Left lung (tissue), 10 donors: ENCODE results near the gene PEX11G. TPM values are rescaled to one million over a fixed set of nuclear protein-coding genes. Genes with fewer than 3 reads are reported as not detected.

Source experiments
- ATAC-seq: fragments of 200-7000 bp; cut with Tn5 transposase; one replicate; pipeline ENCODE4 v1.9.1; 2020; ENCODE audit warnings: moderate library complexity
- DNase-seq, 4 donors: peaks; one replicate each; pipeline ENCODE4 v3.0.0-alpha.2; 2013 to 2020
- H3K27ac ChIP-seq, 2 donors: fragments of 200-600 bp; sonication (generic) in 1 of 2; one replicate each; pipeline versions ENCODE4 v1.5.0 to v1.8.0; 2020 to 2021
- H3K27me3 ChIP-seq, 2 donors: fragments of 200-600 bp; sonication (generic) in 1 of 2; one replicate each; pipeline versions ENCODE4 v1.5.0 to v1.8.0; 2020 to 2021
- H3K36me3 ChIP-seq, 2 donors: fragments of 200-600 bp; sonication (generic) in 1 of 2; one replicate each; pipeline versions ENCODE4 v1.5.0 to v1.8.0; 2020 to 2021
- H3K4me1 ChIP-seq, 2 donors: fragments of 200-600 bp; one replicate each; pipeline ENCODE4 v1.8.0; 2021
- H3K4me3 ChIP-seq, 2 donors: fragments of 200-600 bp; sonication (generic) in 1 of 2; one replicate each; pipeline versions ENCODE4 v1.5.0 to v1.8.0; 2020 to 2021; ENCODE audit warnings: mild to moderate bottlenecking in 1 of 2
- H3K9me3 ChIP-seq, 2 donors: fragments of 200-600 bp; sonication (generic) in 1 of 2; one replicate each; pipeline versions ENCODE4 v1.5.0 to v1.8.0; 2020 to 2021
- CTCF ChIP-seq, 2 donors: fragments of 200-600 bp; sonication (generic) in 1 of 2; IDR thresholded peaks; one replicate each; pipeline versions ENCODE4 v1.5.0 to v1.8.0; 2021; ENCODE audit warnings: antibody characterized with exemption in 2 of 2
- intact Hi-C, 2 donors: fragments of 100-400 bp; cut with DNase I; formaldehyde crosslinking; loops; one replicate each; pipeline versions ENCODE4 v1.11.2 to v1.14.2; 2022
- polyA plus RNA-seq, 6 donors: library from polyadenylated mRNA; unstranded; fragments of 120-200 nt; gene quantifications; one replicate each; pipeline ENCODE4 v1.2.1, GENCODE V29; 2013; ENCODE audit not compliant: insufficient read length in 6 of 6
- total RNA-seq, 2 donors: library from RNA; stranded (reverse); fragmentation: NEBNext Ultra II Directional; extraction: Animal tissue kit (Norgen Biotek cat#: 25700); gene quantifications; one replicate each; pipeline ENCODE4 v1.2.1, GENCODE V29; 2021
- donor health status: DM: no; HTN: yes; CAD: no.
- donor health status: DM: no; HTN: no; CAD: no.

The PEX11G gene
- total and polyA plus RNA-seq, 8 donors = 2.9 to 5.4 (median 4.0) TPM

GRCh38 chr19:7528522-7529245, 39.8 kb upstream of the PEX11G start:
- peaks cover 0 to 37% of the 10 kb centered on the region in 2 donors for H3K4me1 ChIP-seq
- no peaks in the 10 kb centered on the region for H3K9me3 ChIP-seq
- H3K36me3 ChIP-seq = peaks cover 0 to 92% of the 10 kb centered on the region in 2 donors
- no peaks in the 10 kb centered on the region for H3K27me3 ChIP-seq
- TF ChIP-seq CTCF (IDR thresholded peaks at IDR 0.05) = no peak
- no peak overlapping the region for H3K4me3 ChIP-seq
- no peak for ATAC-seq
- intact Hi-C loops = no loop called here
- DNase-seq = no peak
- H3K27ac ChIP-seq = no peak overlapping the region

- no peak overlapping the region for H3K4me3 ChIP-seq
- ATAC-seq (no peak), DNase-seq (no peak)
- no peaks in the 10 kb centered on the region for H3K9me3 ChIP-seq
- H3K36me3 ChIP-seq = peaks cover 0 to 92% of the 10 kb centered on the region in 2 donors
- no peak overlapping the region for H3K27ac ChIP-seq
- H3K27me3 ChIP-seq = no peaks in the 10 kb centered on the region
- H3K4me1 ChIP-seq = peaks cover 5 to 37% of the 10 kb centered on the region in 2 donors
- TF ChIP-seq CTCF (IDR thresholded peaks at IDR 0.05) = no peak
- intact Hi-C loops = no loop called here
Observed at GRCh38 chr19:7528192-7528519, 39.3 kb upstream of the PEX11G start.

- ATAC-seq (peak; percentile 52), DNase-seq (peak in 2 of 4 donors; percentile 67 to 90)
- peaks cover 0 to 87% of the 10 kb centered on the region in 2 donors for H3K36me3 ChIP-seq
- H3K4me1 ChIP-seq = peaks cover 7 to 40% of the 10 kb centered on the region in 2 donors
- no peak overlapping the region for H3K4me3 ChIP-seq
- no peaks in the 10 kb centered on the region for H3K27me3 ChIP-seq
- no peak overlapping the region for H3K27ac ChIP-seq
- intact Hi-C loops = no loop called here
- no peak for TF ChIP-seq CTCF (IDR thresholded peaks at IDR 0.05)
- H3K9me3 ChIP-seq = no peaks in the 10 kb centered on the region
Observed at GRCh38 chr19:7527516-7528191, 38.8 kb upstream of the PEX11G start.

- ATAC-seq = no peak
- Histone ChIP-seq H3K36me3 (peaks cover 0 to 73% of the 10 kb centered on the region in 2 donors), H3K27me3 (no peaks in the 10 kb centered on the region), H3K27ac (no peak overlapping the region), H3K9me3 (no peaks in the 10 kb centered on the region), H3K4me3 (no peak overlapping the region), H3K4me1 (peaks cover 7 to 49% of the 10 kb centered on the region in 2 donors)
- no peak for TF ChIP-seq CTCF (IDR thresholded peaks at IDR 0.05)
- DNase-seq = no peak
- intact Hi-C loops = no loop called here
Observed at GRCh38 chr19:7526059-7526929, 37.5 kb upstream of the PEX11G start.
